KOPT-K1 (cell line): Measurements from ENCODE around the gene BNIP5.

Source experiments
- H3K27ac ChIP-seq: fragments of 200-600 bp; sonication (generic); 2 replicates; pipeline ENCODE4 v1.5.1; 2016; ENCODE audit warnings: antibody characterized with exemption, mild to moderate bottlenecking, low read depth, low read length; ENCODE audit not compliant: poor library complexity, severe bottlenecking
- H3K36me3 ChIP-seq: fragments of 200-600 bp; sonication (generic); 2 replicates; pipeline ENCODE4 v1.5.1; 2017; ENCODE audit warnings: antibody characterized with exemption, mild to moderate bottlenecking, low read length, moderate library complexity; ENCODE audit not compliant: insufficient read depth
- H3K9me3 ChIP-seq: fragments of 200-600 bp; sonication (generic); 2 replicates; pipeline ENCODE4 v1.5.1; 2017; ENCODE audit warnings: antibody characterized with exemption, low read length, mild to moderate bottlenecking; ENCODE audit not compliant: insufficient read depth, poor library complexity, severe bottlenecking

Gene BNIP5

GRCh38 chr6:36336779-36337241 lies at the start of gene BNIP5:
TSS of gene BNIP5 (minus strand) at chr6:36336888. CDS start at chr6:36330690, 6,198 bp downstream.
- Histone ChIP-seq H3K9me3 (no peaks in the 10 kb centered on the region), H3K36me3 (no peaks in the 10 kb centered on the region), H3K27ac (no peak within 1 kb of the TSS)

GRCh38 chr6:36384095-36384494 lies 47.4 kb upstream of the BNIP5 start:
- Histone ChIP-seq H3K9me3 (no peaks in the 10 kb centered on the region), H3K27ac (no peak overlapping the region)

GRCh38 chr6:36383606-36384005 lies 46.9 kb upstream of the BNIP5 start:
- Histone ChIP-seq H3K36me3 (no peaks in the 10 kb centered on the region), H3K27ac (no peak overlapping the region), H3K9me3 (no peaks in the 10 kb centered on the region)

More at GRCh38 chr6:36384095-36384494, 47.4 kb upstream of the BNIP5 start:
- H3K36me3 ChIP-seq, result no peaks in the 10 kb centered on the region

- Histone ChIP-seq H3K9me3 (no peaks in the 10 kb centered on the region), H3K36me3 (no peaks in the 10 kb centered on the region), H3K27ac (no peak overlapping the region)
Measured at GRCh38 chr6:36382976-36383375, 46.3 kb upstream of the BNIP5 start.

GRCh38 chr6:36381502-36382389 lies 45.1 kb upstream of the BNIP5 start:
- no peaks in the 10 kb centered on the region for H3K9me3 ChIP-seq
- H3K36me3 ChIP-seq, result no peaks in the 10 kb centered on the region
- no peak overlapping the region for H3K27ac ChIP-seq

- Histone ChIP-seq H3K9me3 (no peaks in the 10 kb centered on the region), H3K27ac (no peak overlapping the region), H3K36me3 (no peaks in the 10 kb centered on the region)
Measured at GRCh38 chr6:36380166-36380565, 43.5 kb upstream of the BNIP5 start.

- Histone ChIP-seq H3K27ac (no peak overlapping the region), H3K9me3 (no peaks in the 10 kb centered on the region), H3K36me3 (no peaks in the 10 kb centered on the region)
Measured at GRCh38 chr6:36378936-36379335, 42.2 kb upstream of the BNIP5 start.

- no peaks in the 10 kb centered on the region for H3K36me3 ChIP-seq
Measured at GRCh38 chr6:36378243-36378920, 41.7 kb upstream of the BNIP5 start.

GRCh38 chr6:36377594-36377993 lies 40.9 kb upstream of the BNIP5 start:
- H3K36me3 ChIP-seq, result no peaks in the 10 kb centered on the region
- no peaks in the 10 kb centered on the region for H3K9me3 ChIP-seq
- H3K27ac ChIP-seq, result no peak overlapping the region

More at GRCh38 chr6:36378243-36378920, 41.7 kb upstream of the BNIP5 start:
- no peaks in the 10 kb centered on the region for H3K9me3 ChIP-seq
- no peak overlapping the region for H3K27ac ChIP-seq

GRCh38 chr6:36376742-36377141 lies 40.1 kb upstream of the BNIP5 start:
- H3K27ac ChIP-seq, result no peak overlapping the region
- H3K9me3 ChIP-seq, result no peaks in the 10 kb centered on the region

GRCh38 chr6:36376183-36376582 lies 39.5 kb upstream of the BNIP5 start:
- Histone ChIP-seq H3K9me3 (no peaks in the 10 kb centered on the region), H3K36me3 (no peaks in the 10 kb centered on the region), H3K27ac (no peak overlapping the region)

More at GRCh38 chr6:36376742-36377141, 40.1 kb upstream of the BNIP5 start:
- no peaks in the 10 kb centered on the region for H3K36me3 ChIP-seq

GRCh38 chr6:36375644-36376155 lies 39.0 kb upstream of the BNIP5 start:
- Histone ChIP-seq H3K9me3 (no peaks in the 10 kb centered on the region), H3K27ac (no peak overlapping the region), H3K36me3 (no peaks in the 10 kb centered on the region)

GRCh38 chr6:36374972-36375371 lies 38.3 kb upstream of the BNIP5 start:
- Histone ChIP-seq H3K9me3 (no peaks in the 10 kb centered on the region), H3K27ac (no peak overlapping the region), H3K36me3 (no peaks in the 10 kb centered on the region)

GRCh38 chr6:36374194-36374593 lies 37.5 kb upstream of the BNIP5 start:
- Histone ChIP-seq H3K27ac (no peak overlapping the region), H3K36me3 (no peaks in the 10 kb centered on the region)

GRCh38 chr6:36373368-36374019 lies 36.8 kb upstream of the BNIP5 start:
- Histone ChIP-seq H3K9me3 (no peaks in the 10 kb centered on the region), H3K36me3 (no peaks in the 10 kb centered on the region), H3K27ac (no peak overlapping the region)

More at GRCh38 chr6:36374194-36374593, 37.5 kb upstream of the BNIP5 start:
- no peaks in the 10 kb centered on the region for H3K9me3 ChIP-seq
